HG03575 (cell line): ENCODE measurements around the gene DENR.
"Not testable (repeated sequence)": the region's sequence is repeated elsewhere in the genome, so short reads cannot be mapped to it uniquely, and the experiment has no call there.

ENCODE experiments used
- ATAC-seq: cut with Tn5 transposase; IDR thresholded peaks from one replicate; pipeline ENCODE4 v1.9.1; 2021; ENCODE audit not compliant: unreplicated experiment, insufficient number of reproducible peaks, low FRiP score; ENCODE audit errors: extremely low read depth

Gene DENR

DNA sequence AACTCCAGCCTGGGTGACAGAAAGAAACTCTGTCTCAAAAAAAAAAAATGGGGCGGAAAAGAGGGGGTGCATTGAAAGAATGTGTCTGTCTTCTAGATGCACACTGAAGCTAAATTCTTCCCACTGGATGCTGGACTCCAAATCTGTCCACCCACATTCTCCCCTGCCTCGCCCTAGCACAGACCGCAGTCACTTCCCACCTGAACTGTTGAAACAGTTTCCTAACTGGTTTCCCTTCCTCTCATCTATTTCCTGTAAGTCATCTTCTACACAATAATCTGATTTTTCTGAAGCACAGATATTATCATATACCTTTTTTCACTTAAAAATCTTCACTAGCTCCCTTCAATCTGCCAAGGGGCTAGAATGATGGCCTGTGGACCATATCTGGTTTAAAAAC lies 20.5 kb upstream of the DENR start:
- no peak for ATAC-seq

DNA sequence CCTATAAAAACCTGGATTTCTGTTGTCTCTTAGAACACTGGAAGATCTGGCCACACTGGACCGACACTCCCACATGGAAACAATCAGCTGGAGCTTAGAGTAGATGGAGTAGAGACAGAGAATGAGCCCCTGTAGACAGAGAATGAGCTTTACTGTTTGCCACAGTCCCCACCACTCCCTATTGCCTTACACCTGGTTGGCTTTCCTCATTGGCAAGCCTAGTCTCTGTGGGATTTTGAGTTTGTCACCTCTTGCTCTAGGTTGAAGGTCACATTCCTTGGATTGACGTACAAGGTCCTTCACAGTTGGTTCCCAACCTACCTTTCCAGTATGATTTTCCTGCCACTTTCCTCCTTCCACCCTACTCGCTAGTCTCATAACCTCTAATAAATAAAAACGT lies 20.0 kb upstream of the DENR start:
- ATAC-seq, result no peak

- no peak for ATAC-seq
These were observed 14.1 kb upstream of the DENR start for GRCh38 chr12:122738571-122738970.

DNA sequence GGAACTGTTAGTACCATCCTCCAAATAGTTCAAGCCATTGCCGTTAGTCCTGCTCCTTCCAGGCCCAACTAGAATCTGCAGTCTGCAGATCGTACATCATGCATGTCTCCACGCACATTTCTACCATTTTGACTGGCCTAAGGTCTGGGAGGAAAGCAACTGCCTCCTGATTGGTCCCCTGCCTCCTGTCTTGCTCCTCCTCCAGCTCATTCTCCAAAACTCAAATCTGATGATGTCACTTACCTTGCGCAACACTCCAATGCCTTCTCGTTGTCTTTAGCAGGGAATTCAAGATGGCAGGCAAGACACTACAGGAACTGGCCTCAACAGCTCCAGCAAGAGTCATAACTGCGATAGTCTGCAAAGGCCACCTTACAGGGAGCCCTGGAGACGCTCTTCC lies 12.3 kb upstream of the DENR start:
- no peak for ATAC-seq

- ATAC-seq, result no peak
These were observed 8.6 kb upstream of the DENR start for GRCh38 chr12:122743895-122744525.

GRCh38 chr12:122747224-122748135 lies 5.1 kb upstream of the DENR start:
- no peak for ATAC-seq

DNA sequence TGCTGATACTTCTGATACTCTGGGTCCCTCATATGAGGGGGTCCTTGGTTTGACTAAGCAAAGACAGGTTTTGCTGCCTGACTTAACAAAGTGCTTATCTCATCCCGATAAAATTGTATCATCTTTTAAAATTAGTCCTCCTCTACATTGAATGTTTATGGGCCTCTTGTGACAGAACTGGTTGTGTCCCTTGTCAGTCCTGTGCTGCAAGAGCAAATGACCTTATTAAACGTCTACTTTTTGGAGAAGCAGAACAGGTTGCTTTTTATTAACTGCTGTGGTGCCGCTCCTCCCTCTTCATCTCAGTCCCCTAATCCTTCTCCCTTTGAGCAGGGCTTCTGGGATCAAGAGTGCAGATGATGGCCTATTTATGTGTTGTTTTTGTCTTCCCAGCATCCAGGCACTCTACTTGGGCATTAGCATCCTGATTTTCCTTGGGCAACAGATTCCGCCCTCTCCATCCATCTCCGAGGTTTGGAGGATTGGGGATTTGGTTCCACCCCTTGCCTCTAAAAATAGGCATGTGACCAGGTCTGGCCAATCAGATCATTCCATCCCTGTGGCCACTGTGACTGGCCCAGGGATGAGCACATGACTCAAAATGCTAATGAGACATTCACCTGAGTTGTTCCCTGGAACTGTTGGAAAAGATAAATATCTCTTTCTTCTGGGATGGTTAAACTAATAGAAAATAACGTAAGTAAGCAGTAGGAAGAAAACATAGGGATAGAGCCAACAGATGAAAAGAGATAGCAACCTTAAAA lies 2.9 kb upstream of the DENR start:
- ATAC-seq, result no peak

GRCh38 chr12:122750781-122751515 lies 1.7 kb upstream of the DENR start:
- ATAC-seq, result not testable (repeated sequence)

GRCh38 chr12:122753319-122753650 lies 661 bp downstream of the DENR start:
- no peak for ATAC-seq

GRCh38 chr12:122754790-122755189 lies 2.2 kb downstream of the DENR start:
- no peak for ATAC-seq

GRCh38 chr12:122757568-122757967 lies 4.9 kb downstream of the DENR start:
- no peak for ATAC-seq

GRCh38 chr12:122785503-122785902 lies 32.9 kb downstream of the DENR start:
- no peak for ATAC-seq

GRCh38 chr12:122788387-122788786 lies 35.8 kb downstream of the DENR start:
- no peak for ATAC-seq

DNA sequence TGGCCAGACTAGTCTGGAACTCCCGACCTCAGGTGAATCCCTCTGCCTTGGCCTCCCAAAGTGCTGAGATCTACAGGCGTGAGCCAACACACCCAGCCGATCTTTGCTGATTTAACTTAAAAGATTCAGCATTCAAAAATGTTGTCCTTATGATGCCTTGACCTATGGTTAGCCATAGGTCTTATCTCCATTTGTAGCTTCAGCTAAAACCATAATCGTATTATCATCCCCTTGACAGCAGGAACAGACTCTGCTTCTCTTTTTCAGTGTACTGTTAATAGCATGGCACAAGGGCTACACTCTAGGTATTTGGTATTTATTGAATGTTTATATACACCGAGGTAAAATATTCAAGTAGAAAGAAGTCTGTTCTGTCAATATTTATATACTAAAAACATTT lies 37.0 kb downstream of the DENR start:
- no peak for ATAC-seq

- no peak for ATAC-seq
These were observed 37.9 kb downstream of the DENR start for GRCh38 chr12:122790393-122791075.

DNA sequence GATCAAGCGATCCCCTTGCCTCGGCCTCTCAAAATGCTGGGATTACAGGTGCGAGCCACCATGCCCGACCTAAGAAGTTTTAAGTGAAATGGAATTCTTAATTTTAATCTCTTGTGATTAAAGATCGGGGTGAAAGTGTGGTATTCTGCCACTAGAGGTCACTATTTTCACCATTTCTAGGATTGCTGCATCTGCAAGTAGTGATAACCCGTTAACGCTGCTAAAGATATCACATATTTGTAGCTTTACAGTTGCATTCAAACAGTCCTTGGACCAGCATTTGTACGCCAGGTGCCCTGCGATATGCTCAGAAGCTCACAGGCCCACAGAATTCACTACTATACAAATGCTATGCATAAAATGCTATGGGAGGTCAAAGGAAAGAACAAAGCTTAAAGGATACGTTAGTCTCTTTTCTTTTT lies 41.1 kb downstream of the DENR start:
- no peak for ATAC-seq

DNA sequence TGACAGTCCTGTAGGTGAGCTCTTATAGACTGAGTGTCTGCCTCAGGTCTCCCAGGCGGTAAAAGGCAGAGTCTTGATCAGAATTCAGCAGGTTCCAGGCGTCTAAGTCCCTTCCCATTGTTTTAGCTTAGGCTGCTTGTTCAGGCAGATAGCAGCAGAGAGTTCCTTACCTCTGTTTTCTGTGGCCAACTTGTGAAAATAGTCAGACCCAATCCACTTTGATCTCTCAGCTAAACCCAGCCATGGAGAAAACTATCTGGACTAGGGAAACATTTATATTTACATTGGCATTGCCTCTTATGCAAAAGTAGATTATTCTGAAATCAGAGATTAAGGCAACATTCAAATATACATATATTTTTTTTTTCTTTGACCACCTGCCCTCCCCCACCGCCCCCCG lies 43.2 kb downstream of the DENR start:
- no peak for ATAC-seq

DNA sequence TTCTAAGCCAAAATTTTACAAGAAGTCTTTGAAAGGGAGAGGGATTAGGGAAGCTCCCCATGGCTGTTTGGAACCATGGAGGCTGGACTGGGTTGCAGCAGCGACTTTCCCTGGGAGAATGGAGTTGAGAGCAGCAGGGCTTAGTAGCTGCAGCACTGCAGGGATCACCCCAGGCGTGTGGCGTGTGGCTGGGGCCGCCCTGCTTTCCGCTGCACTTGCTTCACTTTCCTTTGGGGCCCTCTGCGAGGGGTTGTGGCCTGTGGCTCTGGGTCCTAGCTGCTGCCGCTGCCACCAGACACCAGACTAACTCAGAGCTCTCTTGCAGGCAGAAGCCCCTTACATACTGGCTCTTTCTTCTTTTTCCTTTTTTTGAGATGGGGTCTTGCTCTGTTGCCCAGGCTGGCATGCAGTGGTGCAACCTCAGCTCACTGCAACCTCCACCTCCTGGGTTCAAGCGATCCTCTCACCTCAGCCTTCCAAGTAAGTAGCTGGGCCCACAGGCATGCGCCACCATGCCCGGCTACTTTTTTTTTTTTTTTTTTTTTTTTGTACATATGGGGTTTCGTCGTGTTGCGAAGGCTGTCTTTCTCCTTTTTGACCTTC lies 47.1 kb downstream of the DENR start:
- no peak for ATAC-seq
